Muscle of back (tissue), 11 donors: ENCODE measurements around the gene SEPHS1. TPM values are rescaled to one million over a fixed set of nuclear protein-coding genes. Genes with fewer than 3 reads are reported as not detected.
"Not testable (repeated sequence)": the region's sequence is repeated elsewhere in the genome, so short reads cannot be mapped to it uniquely, and the experiment has no call there.

ENCODE experiments used
- DNase-seq, 3 donors: peaks; one replicate each; pipeline versions ENCODE4 v3.0.0 to v3.0.0-alpha.2; 2013
- polyA plus RNA-seq, 10 donors: library from polyadenylated mRNA; unstranded; fragments of 120-200 nt; gene quantifications; one replicate each; pipeline ENCODE4 v1.2.1, GENCODE V29; 2013; ENCODE audit not compliant: insufficient read length in 10 of 10

SEPHS1 gene
- polyA plus RNA-seq, 10 donors, result 53.0 to 82.3 (median 60.0) TPM

DNA sequence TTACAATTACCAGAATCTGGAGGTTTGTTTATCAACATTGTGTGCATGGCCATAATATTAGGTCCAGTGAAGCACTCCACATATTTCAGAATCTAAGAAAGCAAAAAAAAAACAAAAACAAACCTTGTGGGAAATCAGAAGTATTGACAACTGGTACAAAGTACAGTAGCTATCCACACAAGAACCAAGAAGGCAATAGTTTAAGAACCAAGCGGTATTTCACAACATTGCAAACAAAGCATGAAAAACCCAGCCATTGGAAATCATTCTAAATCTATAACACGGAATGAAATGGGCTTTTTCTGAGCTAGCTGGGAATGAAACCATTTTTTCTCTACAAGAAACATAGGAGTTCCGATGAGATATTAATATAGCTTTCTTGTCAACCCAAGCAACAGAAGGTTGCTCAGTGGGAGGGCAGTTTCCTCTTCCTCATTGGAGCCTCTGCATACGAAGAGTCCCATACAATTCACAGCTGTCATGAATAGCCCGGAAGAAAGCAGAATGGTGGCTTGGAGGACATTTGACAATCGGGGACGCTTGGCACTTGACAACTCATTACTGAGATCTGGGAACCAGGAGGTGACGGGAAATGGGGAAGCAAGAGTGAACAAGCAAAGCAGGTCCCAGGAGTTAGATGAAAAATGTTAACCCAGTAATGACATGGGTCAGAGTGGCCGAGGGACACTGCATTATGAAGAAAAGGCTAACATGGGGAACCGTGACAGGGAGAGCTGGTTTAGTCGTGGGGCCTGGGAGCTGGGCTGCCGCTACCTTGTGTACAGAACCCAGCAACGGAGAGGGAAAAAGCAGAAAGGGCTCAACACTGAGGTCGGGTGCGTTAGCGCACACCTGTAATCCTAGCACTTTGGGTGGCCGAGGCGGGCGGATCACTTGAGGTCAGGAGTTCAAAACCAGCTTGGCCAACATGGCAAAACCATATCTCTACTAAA, 56.0 kb downstream of the SEPHS1 start:
- no peak for DNase-seq

DNA sequence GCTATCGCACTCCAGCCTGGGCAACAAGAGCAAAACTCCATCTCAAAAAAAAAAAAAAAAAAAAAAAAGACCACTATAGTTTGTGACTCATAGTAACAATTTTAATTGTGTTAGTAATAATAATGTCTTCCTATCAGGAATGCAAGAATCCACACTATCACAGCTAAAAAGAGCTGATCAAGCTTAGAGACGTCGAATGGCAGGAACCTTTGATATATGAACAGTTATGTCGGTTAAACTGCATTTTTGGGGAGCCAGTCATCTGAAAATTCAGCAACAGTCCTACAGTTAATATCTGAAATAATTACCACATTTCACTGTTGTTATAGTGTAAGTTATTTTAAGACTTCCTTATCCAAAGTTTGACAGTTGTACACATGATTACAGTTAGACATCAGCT, 57.0 kb downstream of the SEPHS1 start:
- peak in 1 of 3 donors; percentile 28 for DNase-seq

DNA sequence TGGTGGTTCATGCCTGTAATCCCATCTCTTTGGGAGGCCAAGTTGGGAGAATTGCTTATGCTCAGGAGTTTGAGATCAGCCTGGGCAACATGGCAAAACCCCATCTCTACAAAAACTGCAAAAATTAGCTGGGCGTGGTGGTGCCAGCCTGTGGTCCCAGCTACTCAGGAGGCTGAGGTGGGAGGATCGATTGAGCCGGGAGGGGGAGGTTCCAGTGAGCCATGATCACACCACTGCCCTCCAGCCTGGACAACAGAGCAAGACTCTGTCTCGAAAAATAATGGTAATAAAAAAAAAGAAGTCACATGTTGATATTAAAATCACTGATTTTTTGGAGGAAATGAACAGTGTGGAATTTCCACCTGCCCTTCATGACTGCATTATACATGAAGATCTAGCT, 64.0 kb downstream of the SEPHS1 start:
- DNase-seq, result no peak

DNA sequence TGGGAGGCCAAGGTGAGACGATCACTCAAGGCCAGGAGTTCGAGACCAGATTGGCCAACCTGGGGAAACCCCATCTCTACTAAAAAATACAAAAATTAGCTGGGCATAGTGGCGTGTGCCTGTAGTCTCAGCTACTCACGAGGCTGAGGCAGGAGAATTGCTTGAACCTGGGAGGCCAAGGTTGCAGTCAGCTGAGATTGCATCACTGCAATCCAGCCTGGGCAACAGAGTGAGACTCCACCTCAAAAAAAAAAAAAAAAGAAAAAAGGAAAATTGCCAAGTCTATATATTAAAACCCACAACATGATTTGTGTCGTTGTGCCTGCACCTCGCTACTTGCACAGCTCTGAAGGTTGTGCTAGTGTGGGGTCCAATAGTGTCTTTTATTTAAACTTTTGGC, 65.7 kb downstream of the SEPHS1 start:
- DNase-seq, result not testable (repeated sequence)

DNA sequence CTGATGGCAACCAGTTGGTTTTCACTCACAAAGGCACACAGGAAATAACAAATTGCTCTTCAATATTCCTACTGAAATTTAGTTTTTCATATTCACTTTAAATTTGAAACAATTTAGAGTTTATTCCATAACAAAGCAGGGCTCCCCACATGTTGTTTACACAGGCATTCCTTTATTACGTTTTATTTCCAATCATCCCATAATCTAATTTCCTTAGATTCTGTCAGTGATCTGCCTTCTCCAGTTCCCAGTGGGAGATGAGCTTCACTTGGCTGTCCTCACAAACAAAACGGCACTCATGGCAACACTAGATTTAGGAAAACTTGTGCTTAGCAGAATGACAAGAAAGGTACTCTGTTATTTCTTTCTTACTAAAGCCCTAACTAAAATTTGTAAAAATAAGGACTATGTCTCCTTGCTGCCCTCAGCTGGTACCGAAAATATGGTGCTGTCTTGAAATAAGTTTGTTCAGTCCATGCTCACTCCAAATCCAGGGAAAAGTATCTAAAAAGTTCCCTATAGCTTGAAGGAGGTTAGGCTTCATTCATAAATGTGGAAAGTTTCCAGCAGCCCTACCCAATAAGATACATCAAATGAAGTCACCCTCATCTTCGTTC, 71.2 kb downstream of the SEPHS1 start:
- DNase-seq, result peak in 2 of 3 donors; percentile 36 to 68

DNA sequence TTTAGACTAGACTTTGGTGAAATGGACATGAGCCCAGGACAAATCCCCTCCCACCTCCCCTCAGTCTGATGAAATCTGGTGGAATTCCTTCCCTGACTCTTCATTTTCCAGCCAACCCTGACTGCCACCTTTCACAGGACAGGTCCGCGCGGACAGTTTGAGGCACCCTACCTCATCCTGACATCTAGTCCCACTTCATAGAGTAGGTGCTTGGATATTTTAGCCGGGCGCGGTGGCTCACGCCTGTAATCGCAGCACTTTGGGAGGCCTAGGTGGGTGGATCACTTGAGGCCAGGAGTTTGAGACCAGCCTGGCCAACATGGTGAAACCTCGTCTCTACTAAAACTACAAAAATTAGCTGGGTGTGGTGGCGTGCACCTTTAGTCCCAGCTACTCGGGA, 71.9 kb downstream of the SEPHS1 start:
- not testable (repeated sequence) for DNase-seq

DNA sequence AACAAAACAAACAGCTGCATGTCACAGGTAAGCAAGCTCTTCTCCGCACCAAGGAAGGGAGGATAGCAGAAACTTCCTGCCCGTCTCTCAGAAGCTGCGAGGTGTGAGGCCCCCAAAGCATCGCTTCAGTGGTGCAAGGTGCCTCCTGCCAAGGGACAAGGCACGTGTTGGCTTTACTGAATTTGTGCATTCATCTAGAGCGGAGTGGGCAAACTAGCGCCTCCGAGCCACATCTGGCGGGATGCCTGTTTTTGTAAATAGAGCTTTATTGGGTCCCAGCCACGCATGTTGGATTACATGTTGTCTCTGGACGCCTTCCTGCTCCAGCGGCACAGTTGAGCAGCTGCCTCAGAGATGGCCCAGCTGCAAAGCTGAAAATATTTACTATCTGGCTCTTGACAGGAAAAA, 75.9 kb downstream of the SEPHS1 start:
- peak; percentile 61 to 91 (median 73) for DNase-seq

DNA sequence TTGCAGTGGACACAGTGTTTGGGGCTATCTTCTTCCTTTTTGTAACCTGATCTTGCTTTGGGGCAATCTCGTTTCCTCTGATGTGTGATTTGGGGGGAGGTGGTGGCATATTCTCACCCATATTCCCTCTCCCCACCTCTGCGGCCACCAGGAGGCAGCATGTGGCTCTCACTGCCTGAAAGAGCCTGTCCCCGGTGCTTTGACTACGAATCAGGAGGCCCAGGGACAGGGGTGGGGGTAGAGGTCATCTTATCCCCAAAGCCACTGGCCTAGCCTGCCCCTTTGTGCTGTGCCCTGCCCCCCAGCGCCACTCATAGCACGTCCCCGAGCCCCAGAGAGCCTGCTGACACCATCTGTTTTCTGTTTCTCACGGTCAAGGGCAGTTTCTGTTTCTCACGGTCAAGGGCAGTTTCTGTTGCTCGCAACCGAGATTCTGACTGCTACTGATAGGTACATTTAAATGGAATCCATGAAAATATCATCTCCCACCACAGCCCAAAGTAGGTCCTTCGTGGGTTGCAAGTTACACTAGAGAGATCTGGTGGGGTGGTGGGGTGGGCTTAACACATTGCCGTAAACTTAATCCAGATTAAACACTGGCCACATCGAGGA, 76.4 kb downstream of the SEPHS1 start:
- DNase-seq, result peak in 1 of 3 donors; percentile 12

DNA sequence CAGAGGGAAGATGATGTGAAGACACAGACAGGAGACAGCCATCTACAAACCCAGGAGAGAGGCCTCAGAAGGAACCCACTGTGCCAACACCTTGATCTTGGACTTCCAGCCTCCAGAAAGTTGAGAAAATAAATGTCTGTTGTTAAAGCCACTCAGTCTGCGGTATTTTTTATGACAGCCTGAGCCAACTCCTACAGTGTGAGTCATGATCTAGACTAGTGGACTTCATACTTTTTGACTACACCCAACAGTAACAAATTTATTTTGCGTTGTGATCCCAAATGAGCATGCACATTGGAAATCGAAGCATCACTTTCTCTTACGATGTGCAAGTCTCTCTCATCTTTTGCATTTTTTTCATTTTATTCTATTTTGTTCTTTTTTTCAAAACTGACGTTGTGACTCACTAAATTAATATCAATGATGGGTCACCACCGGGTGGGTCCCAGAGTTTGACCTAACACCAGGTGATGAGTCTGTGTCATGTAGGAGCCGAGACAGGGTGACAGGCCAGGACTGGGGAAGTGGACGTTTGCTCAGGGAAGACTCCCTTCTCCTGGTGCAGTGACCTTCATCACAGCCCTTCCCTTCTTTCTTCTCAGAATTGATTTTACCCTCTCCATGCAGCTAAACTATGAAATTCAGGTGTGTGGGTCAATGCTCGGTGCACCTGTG, 77.1 kb downstream of the SEPHS1 start:
- DNase-seq, result peak in 2 of 3 donors; percentile 12 to 24

DNA sequence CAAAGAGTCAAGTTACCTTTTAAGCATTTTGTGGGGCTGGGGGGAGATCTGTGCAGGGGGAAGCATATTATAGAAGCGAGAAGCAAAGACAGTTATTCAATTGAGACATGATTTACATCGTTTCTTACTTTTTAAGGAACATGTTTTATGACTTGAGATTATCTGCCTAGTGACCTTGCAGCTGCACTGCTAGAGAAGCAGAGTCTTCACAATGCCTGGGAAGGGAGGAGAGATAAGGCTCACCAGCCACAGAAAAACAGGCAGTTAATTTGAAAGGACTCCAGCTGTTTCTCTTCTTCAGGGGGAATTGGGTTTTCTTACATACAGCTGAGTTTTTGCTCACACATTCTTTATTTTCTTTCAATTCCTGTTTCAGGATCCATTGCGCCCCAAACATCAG, 79.3 kb downstream of the SEPHS1 start:
- DNase-seq, result peak in 1 of 3 donors; percentile 3

DNA sequence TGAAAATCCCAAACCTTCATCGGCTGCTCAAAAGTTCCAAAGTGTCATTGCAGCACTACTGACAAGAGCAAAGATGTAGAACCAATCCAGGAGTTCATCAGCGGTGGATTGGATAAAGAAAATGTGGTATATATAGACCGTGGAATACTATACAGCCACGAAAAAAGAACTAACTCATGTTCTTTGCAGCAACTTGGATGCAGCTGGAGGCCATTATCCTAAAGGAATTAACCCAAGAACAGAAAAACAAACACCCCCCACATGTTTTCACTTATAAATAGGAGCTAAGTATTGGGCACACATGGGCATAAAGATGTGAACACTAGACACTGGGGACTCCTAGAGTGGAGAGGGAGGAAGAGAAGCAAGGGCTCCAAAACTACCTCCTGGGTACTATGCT, 79.8 kb downstream of the SEPHS1 start:
- DNase-seq, result no peak

Other genes starting within 250 kb of the SEPHS1 start
- gene OPTN, start 248.1 kb downstream of the SEPHS1 start, polyA plus RNA-seq, result 10 to 100 TPM; 26.3 to 39.5 (median 31.1) TPM
- gene MCM10, start 186.7 kb downstream of the SEPHS1 start, polyA plus RNA-seq, result 1 to 10 TPM; 3.0 to 8.1 (median 5.4) TPM
- 1 to 10 TPM in 4 of 10 donors, under 1 TPM in 5, not detected in 1; 0.16 to 1.7 (median 0.96) TPM for gene UCMA, start 113.9 kb downstream of the SEPHS1 start, polyA plus RNA-seq
- 10 to 100 TPM; 26.7 to 51.5 (median 40.5) TPM for gene PHYH, start 48.2 kb downstream of the SEPHS1 start, polyA plus RNA-seq
- gene BEND7, start 180.7 kb upstream of the SEPHS1 start, polyA plus RNA-seq, result 10 to 100 TPM in 2 of 10 donors, 1 to 10 TPM in 8; 5.6 to 10.6 (median 7.8) TPM
- gene PRPF18, start 238.7 kb upstream of the SEPHS1 start, polyA plus RNA-seq, result 10 to 100 TPM; 22.7 to 27.4 (median 24.6) TPM